Motor neuron (in vitro differentiated cells): ENCODE measurements around the gene HNRNPA0. TPM values are rescaled to one million over a fixed set of nuclear protein-coding genes. Genes with fewer than 3 reads are reported as not detected.
A peak's percentile ranks its signal among the peaks of the same experiment; 100 is the strongest.
"Not testable (repeated sequence)": the region's sequence is repeated elsewhere in the genome, so short reads cannot be mapped to it uniquely, and the experiment has no call there.

Experiments
- ATAC-seq, 8 experiments: fragments of 200-7000 bp; cut with Tn5 transposase; replicated peaks in 6 of 8; 2 replicates each; pipeline ENCODE4 v1.8.0; 2021; ENCODE audit warnings: mild to moderate bottlenecking in 8 of 8, moderate library complexity in 8 of 8
- H3K27ac ChIP-seq, 2 donors: fragments of 250-450 bp; sonication (Bioruptor Pico); 2 replicates each; pipeline ENCODE4 v1.9.0; 2021; ENCODE audit warnings: antibody characterized with exemption in 2 of 2, mild to moderate bottlenecking in 2 of 2, moderate library complexity in 1 of 2
- H3K4me1 ChIP-seq, 2 donors: fragments of 250-450 bp; sonication (Bioruptor Pico); replicated peaks in 1 of 2; 2 replicates each; pipeline ENCODE4 v1.6.1; 2021; ENCODE audit warnings: antibody characterized with exemption in 2 of 2, mild to moderate bottlenecking in 2 of 2, moderate library complexity in 1 of 2
- H3K4me3 ChIP-seq, 5 donors: fragments of 250-450 bp; sonication (Bioruptor Pico); 2 replicates each; pipeline ENCODE4 v1.9.0; 2021; ENCODE audit warnings: antibody characterized with exemption in 5 of 5, mild to moderate bottlenecking in 5 of 5, moderate library complexity in 4 of 5
- WGBS, 10 experiments: fragments of 450-650 bp; shearing (Covaris generic); methylation state at CpG; one replicate each; pipeline ENCODE4 v1.0.0; 2022; 5-methylcytosine and 5-hydroxymethylcytosine counted together
- in situ Hi-C, 9 experiments: fragments of 400-800 bp; cut with MboI; loops; one replicate each; pipeline ENCODE4 v1.15.0; 2021; ENCODE audit warnings: low sequenced_read_pairs in 9 of 9, low pct_unique_long_range_greater_than_20kb in 2 of 9; ENCODE audit not compliant: unreplicated experiment in 9 of 9
- total RNA-seq, 8 experiments: library from RNA; unstranded; fragments of 300-600 nt; gene quantifications; 2 replicates each; pipeline versions ENCODE4 v1.2.3 to v1.2.4, GENCODE V29; 2022

The HNRNPA0 gene
- total RNA-seq, 8 experiments from 2014 or later = 10.7 to 63.9 (median 26.1) TPM

DNA sequence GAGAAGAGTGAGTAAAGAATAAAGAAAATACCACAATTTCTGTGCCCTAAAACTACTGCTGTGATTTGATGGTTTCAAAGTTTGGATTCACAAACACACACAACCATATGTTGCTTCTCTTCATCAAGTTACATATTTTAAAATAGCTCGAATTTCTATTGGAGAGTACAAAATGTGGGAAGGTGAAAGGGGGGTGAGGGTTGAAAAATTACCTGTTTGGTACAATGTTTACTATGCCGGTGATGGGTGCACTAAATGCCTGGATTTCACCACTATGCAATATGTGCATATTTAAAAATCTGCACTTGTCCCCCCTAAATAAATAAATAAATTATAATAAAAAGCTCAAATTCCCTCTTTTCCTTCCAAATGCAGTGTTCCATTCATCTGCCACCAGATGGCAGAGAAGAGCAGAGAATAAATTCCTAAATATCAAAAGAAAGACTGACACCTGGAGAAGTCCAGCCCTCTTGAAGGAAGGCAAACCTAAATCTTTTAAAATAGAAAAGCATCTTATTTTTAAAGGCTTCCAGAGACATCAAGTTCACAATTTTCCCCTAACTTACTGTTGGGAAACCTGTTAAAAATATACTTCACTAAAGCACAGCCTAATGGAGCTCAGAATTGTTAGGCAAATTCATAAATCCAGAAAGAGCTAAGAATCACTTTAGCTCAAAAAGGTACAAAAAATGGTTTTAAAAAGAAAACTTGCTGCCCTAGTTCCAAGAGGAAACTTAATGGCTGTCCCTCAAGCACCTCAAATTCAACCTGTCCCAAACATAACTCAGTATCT is 24.8 kb upstream of the HNRNPA0 start:
- WGBS, 10 experiments = 17 to 84% (median 33%) methylated on average over 1 to 2 of the region's 2 CpGs; no CpG with 5 or more reads in 1 of the 10 experiments
- peak in 1 of 8 experiments; percentile 29 for ATAC-seq
- H3K27ac ChIP-seq = no peak overlapping the region
- no peak overlapping the region for H3K4me3 ChIP-seq
- in situ Hi-C loops = loop anchor here in 3 of 9 experiments (25.0 kb wide), 1 partner anchor 358 kb away; the partner anchor contains the start of gene NME5 (in 3 of the 3)
- H3K4me1 ChIP-seq = peaks cover 0 to 13% of the 10 kb centered on the region in 2 donors

DNA sequence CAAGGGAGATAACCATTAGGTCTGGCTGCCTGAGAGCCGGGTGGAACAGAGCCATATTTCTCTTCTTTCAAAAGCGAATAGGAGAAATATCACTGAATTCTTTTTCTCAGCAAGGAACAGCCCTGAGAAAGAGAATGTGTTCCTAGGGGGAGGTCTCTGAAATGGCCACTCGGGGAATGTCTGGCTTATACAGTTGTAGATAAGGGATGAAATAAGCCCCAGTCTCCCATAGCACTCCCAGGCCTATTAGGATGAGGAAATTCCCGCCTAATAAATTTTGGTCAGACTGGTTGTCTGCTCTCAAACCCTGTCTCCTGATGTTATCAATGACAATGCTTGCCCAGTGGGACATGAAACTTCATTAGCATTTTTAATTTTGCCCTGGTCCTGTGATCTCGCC is 13.8 kb upstream of the HNRNPA0 start:
- not testable (repeated sequence) for H3K4me1 ChIP-seq, H3K4me3 ChIP-seq, ATAC-seq, H3K27ac ChIP-seq
- WGBS, 10 experiments = 33 to 85% (median 76%) methylated on average over 1 to 5 of the region's 5 CpGs; no CpG with 5 or more reads in 3 of the 10 experiments
- in situ Hi-C loops = loop anchor here in 2 of 9 experiments (25.0 kb wide), 1 partner anchor 369 kb away; the partner anchor contains the start of gene NME5 (in 2 of the 2)

DNA sequence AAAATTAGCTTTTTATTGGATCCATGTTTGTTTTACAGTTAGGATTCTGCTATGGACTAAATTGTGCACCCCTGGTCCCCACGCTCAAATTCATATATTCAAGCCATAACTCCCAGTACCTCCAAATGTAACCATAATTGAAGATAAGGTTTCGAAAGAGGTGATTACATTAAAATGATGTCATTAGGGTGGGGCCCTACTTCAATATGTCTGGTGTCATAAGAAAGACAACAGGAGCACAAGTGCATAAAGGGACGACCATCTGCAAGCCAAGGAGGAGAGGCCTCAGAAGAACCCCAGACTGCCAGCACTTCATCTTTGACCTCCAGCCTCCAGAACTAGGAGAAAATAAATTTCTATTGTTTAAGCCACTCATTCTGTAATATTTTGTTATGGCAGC is 7.4 kb upstream of the HNRNPA0 start:
- in situ Hi-C loops = loop anchor here in 2 of 9 experiments (25.0 kb wide), 1 partner anchor 376 kb away; the partner anchor contains the start of gene NME5 (in 2 of the 2)
- WGBS, 10 experiments = 33 to 100% (median 83%) methylated on average over 1 to 3 of the region's 3 CpGs; no CpG with 5 or more reads in 1 of the 10 experiments
- Histone ChIP-seq H3K27ac (no peak overlapping the region), H3K4me3 (no peak overlapping the region), H3K4me1 (no peaks in the 10 kb centered on the region)
- ATAC-seq = peak in 1 of 8 experiments; percentile 24

DNA sequence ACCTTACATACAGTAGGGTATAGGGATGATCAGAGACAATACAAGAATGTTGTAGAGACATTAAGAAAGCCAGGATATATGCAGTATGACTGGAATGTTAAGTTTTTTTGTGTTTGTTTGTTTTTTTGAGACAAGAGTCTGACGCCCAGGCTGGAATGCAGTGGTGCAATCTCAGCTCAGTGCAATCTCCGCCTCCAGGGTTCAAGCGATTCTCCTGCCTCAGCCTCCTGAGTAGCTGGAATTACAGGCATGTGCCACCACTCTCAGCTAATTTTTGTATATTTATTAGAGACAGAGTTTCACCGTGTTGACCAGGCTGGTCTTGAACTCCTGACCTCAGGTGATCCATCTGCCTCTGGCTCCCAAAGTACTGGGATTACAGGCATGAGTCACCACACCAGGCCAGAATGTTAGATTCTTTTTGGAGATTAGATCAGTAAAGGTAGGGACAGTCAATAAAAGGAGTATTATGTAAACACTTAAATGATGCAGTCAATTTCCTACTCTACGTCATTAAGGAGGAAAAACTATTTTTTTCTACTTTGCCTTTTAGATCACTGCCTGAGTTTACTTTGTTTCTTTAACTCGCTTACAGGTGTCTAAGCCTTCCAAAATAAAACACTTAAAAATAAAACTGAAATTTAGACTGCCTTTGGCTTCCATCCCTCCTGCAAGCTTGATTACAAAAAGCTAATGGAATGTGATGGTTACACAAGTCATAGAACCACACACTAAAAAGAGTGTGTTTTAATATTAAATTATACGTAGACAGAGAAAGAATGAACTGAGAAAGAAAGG is 6.8 kb upstream of the HNRNPA0 start:
- H3K4me3 ChIP-seq = no peak overlapping the region
- no peak overlapping the region for H3K27ac ChIP-seq
- ATAC-seq = no peak
- in situ Hi-C loops = loop anchor here in 2 of 9 experiments (25.0 kb wide), 1 partner anchor 376 kb away; the partner anchor contains the start of gene NME5 (in 2 of the 2)
- 44 to 95% (median 83%) methylated on average over 1 to 7 of the region's 7 CpGs for WGBS, 10 experiments
- no peaks in the 10 kb centered on the region for H3K4me1 ChIP-seq

DNA sequence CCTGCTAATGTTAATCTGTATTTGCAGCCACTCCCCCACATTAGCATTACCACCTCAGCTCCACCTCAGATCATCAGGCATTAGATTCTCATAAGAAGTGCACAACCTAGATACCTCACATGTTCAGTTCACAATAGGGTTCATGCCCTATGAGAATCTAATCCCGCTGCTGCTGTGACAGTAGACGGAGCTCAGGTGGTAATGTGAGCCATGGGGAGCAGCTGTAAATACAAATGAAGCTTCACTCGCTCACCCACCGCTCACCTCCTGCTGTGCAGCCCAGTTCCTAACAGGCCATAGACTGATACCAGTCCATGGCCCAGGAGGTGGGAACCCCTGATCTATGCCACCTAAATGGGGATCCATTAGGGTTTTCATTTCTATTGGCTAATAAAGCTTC is 6.1 kb upstream of the HNRNPA0 start:
- WGBS, 10 experiments = 87 to 100% (median 100%) methylated on average over 1 to 4 of the region's 4 CpGs; no CpG with 5 or more reads in 5 of the 10 experiments
- H3K4me3 ChIP-seq = no peak overlapping the region
- H3K27ac ChIP-seq = no peak overlapping the region
- H3K4me1 ChIP-seq = peaks cover 0 to 1% of the 10 kb centered on the region in 2 donors
- ATAC-seq = no peak
- in situ Hi-C loops = loop anchor here in 2 of 9 experiments (25.0 kb wide), 1 partner anchor 377 kb away; the partner anchor contains the start of gene NME5 (in 2 of the 2)

DNA sequence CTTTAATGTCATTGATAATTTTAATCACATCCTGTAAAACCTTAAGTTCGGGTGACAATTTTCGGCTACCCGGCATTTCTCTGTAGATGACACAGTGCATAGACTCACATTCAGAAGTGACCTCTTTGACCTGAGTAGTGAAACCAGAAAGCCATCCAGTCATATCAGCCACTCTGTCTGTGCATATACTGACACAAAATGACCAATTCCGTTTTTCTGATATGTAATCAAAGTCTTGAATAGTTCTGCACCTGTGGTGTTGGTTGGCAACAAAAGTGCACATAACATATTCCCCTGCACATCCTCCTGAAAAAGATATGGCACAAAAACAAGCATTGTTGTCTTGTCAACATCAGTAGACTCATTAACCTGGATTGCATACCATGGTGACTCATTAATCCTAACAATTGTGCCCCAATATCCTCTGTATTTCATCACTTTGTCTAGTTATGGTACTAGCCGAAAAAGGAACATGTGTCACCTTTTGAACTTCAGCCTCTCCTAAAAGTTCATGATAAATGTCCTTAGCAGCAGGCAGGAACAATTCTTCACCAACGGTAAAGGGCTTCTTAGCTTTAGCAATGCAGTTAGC is 4.6 kb upstream of the HNRNPA0 start:
- Histone ChIP-seq H3K27ac (no peak overlapping the region), H3K4me3 (no peak overlapping the region), H3K4me1 (peaks cover 0 to 4% of the 10 kb centered on the region in 2 donors)
- ATAC-seq = no peak
- WGBS, 10 experiments = 0 to 90% (median 80%) methylated on average over 1 to 6 of the region's 6 CpGs
- in situ Hi-C loops = loop anchor here in 2 of 9 experiments (25.0 kb wide), 1 partner anchor 378 kb away; the partner anchor contains the start of gene NME5 (in 2 of the 2)

DNA sequence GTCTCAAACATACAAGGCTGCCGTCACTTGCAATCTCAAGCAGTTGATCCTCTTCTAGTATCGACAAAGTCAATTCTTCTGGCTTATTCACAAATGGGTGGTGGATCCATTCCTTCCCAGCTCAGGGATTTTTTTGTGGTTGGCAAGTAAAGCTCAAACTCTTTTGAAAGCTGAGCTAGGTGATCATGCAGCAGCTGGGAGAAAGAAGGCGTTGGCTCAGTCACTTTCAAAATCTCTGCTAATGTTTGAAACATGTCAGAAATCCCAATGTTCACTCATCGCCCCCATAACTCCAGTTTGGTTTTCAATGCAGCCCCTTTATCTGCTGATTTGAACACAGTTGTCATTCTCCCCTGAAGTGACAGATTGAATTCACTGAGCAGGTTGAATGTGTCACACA is 4.0 kb upstream of the HNRNPA0 start:
- peaks cover 0 to 4% of the 10 kb centered on the region in 2 donors for H3K4me1 ChIP-seq
- in situ Hi-C loops = loop anchor here in 2 of 9 experiments (25.0 kb wide), 1 partner anchor 379 kb away; the partner anchor contains the start of gene NME5 (in 2 of the 2)
- no peak overlapping the region for H3K4me3 ChIP-seq
- H3K27ac ChIP-seq = no peak overlapping the region
- 54 to 100% (median 87%) methylated on average over 1 to 4 of the region's 4 CpGs; no CpG with 5 or more reads in 2 of the 10 experiments for WGBS, 10 experiments
- ATAC-seq = no peak

DNA sequence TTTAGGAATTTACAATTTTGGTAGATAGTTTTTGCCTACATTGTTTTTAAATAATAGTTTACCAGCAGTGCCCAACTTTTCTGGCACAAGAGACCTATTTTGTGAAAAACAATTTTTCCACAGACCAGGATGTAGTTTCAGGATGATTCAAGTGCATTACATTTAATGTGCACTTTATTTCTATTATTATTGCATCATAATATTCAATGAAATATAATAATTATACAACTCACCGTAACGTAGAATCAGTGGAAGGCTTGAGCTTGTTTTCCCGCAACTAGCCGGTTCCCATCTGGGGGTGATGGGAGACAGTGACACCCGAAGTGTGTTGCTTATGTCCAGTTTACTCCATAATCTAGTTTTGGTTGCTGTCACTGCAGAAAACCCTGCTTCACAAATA is 3.5 kb upstream of the HNRNPA0 start:
- WGBS, 10 experiments = 80 to 100% (median 95%) methylated on average over 3 to 5 of the region's 5 CpGs; no CpG with 5 or more reads in 2 of the 10 experiments
- no peak overlapping the region for H3K27ac ChIP-seq
- H3K4me3 ChIP-seq = no peak overlapping the region
- H3K4me1 ChIP-seq = peaks cover 0 to 4% of the 10 kb centered on the region in 2 donors
- in situ Hi-C loops = loop anchor here in 2 of 9 experiments (25.0 kb wide), 1 partner anchor 380 kb away; the partner anchor contains the start of gene NME5 (in 2 of the 2)
- no peak for ATAC-seq

DNA sequence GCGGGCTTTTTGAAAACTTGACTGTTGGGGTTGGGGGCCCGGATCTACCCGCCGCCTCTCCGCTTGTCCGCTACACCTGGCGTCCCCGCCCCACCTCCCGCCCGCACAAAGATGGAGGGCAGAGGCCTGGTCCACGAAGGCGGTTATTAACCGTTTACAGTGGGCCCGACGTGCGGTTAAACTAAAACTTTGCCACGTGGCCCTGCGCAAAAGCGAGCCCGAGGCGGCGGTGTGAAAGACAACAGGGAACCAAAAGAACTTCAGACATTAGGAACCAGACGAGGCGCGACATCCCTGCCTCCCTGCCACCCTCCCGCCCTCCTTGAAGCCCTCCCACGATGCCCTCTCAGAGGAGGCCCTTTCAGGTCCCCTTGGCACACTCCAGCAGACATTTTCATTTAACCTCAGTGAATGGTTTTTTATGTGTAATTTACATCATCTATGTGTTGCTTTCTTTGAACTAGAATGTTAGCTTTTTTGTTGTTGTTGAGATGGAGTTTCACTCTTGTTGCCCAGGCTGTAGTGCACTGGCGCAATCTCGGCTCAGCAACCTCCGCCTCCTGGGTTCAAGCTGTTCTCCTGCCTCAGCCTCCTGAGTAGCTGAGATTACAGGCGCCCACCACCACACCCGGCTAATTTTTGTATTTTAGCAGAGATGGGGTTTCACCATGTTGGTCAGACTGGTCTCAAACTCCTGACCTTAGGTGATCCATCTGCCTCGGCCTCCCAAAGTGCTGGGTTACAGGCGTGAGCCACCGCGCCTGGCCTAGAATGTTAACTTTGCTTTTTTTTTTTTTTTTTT is 999 bp upstream of the HNRNPA0 start:
- peak in 2 of 8 experiments; percentile 7 to 8 for ATAC-seq
- H3K4me3 ChIP-seq = peak overlapping the region; percentile 60 to 92 (median 80)
- WGBS, 10 experiments = 67 to 100% (median 100%) methylated on average over 1 to 5 of the region's 36 CpGs; no CpG with 5 or more reads in 4 of the 10 experiments
- peak overlapping the region; percentile 99 for H3K27ac ChIP-seq
- in situ Hi-C loops = loop anchor here in 2 of 9 experiments (25.0 kb wide), 1 partner anchor 382 kb away; the partner anchor contains the start of gene NME5 (in 2 of the 2)
- peaks cover 7 to 16% of the 10 kb centered on the region in 2 donors for H3K4me1 ChIP-seq

DNA sequence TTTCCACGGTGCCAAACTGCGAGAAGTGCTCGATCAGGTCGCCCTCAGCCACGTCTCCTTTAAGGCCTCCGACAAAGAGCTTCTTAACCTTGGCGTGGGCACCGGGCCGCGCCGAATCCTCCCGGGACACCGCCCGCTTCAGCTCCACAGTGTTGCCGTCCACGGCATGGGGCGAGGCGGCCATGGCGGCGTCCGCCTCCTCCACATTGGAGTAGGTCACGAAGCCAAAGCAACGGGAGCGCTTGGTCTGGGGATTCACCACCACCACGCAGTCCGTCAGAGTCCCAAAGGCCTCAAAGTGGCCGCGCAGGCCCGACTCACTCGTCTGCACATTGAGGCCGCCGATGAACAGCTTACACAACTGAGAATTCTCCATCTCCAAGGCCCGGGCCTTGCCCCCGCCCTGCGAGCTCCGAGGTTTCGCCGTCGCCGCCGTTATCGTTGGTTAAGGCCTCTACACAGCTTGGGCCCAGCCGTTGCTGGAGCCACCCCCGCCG is 424 bp downstream of the HNRNPA0 start:
- Histone ChIP-seq H3K4me1 (peaks cover 7 to 16% of the 10 kb centered on the region in 2 donors), H3K27ac (peak overlapping the region; percentile 99), H3K4me3 (peak overlapping the region; percentile 60 to 92 (median 80))
- in situ Hi-C loops = loop anchor here in 2 of 9 experiments (25.0 kb wide), 1 partner anchor 384 kb away; the partner anchor contains the start of gene NME5 (in 2 of the 2)
- ATAC-seq = peak in 7 of 8 experiments; percentile 1 to 15 (median 10)
- 0% methylated on average over 1 to 21 of the region's 45 CpGs; no CpG with 5 or more reads in 6 of the 10 experiments for WGBS, 10 experiments
